Activated T-cell treated with anti-CD3 and anti-CD28 coated beads, Interleukin-2, amount 50 U/mL, for 1 hour (primary cell): ENCODE measurements around the gene STARD7.
"Not testable (repeated sequence)": the region's sequence is repeated elsewhere in the genome, so short reads cannot be mapped to it uniquely, and the experiment has no call there.

Source experiments
- DNase-seq: peaks from one replicate; pipeline ENCODE4 v3.0.0-alpha.2; 2020

The STARD7 gene

DNA sequence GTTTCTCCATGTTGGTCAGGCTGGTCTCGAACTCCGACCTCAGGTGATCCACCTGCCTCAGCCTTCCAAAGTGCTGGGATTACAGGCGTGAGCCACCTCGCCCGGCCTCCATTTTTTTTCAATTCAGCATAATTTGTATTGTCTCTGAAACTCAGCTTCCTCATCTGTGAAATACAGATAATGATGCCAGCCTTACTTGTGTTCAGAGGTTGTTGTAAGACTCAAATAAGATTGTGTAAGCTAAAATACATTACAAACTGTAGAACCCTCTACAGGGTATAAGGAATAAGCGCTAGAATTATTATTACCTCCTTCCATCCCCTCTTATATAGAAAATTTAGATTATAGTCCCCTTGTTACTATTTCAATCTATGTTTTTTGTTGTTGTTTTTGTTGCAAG, 24.8 kb upstream of the STARD7 start:
- no peak for DNase-seq

DNA sequence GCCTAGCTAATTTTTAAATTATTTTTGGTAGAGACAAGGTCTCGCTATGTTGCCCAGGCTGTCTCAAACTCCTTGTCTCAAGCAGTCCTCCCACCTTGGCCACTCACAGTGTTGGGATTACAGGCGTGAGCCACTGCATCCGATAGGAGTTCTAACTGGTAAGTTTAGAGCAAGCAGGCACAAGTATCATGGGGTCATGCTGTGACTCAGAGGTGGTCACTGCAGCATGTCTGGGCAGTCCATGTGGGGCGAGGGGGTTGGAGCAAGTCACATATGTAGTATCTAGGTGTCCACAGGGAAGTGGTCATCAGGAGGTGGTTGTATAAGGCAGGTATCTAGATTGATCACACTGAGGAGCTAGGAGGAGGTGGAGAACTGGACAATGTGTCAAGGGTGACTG, 22.7 kb upstream of the STARD7 start:
- no peak for DNase-seq

DNA sequence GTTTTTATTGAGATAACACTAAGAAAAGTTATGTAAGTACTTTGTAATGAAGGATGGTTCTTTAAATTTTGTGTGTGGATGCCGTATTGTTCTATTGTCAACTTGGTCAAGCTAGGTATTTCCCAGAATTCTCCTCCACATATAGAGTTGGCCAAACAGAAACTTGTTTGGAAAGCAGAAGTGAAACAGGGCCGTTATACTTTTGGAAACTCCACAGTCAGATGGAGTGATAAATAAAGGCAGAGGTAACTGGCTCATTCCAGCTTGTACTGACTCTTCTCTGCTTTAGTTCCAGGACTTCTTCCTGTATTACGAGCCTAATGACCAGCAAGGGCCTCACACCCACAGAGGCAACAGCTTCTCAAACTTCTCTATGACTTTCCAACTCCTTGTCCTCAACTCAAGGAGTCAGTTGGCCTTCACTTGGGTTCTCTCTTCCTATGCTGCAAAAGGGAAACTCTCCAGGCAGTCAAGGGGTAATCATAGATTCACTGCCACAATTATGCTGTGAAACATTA, 16.4 kb upstream of the STARD7 start:
- no peak for DNase-seq

DNA sequence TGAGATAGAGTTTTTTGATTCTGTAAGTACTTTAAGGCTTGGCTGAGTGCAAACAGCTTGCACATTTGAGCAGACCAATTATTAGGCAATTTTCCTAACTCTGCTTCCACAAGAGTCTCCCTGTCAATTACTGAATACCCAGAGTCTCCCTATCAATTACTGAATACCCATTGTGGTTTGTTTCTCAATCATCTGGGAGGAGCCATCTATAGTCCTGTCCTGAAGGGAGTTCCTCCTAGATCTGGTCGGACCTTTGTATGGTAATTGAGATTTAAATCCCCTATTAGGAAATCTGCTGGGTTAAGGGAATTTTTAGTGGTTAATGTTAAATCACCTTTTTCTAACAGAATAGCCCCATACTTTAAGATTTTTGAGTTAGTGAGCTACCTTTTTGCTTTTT, 12.5 kb upstream of the STARD7 start:
- not testable (repeated sequence) for DNase-seq

DNA sequence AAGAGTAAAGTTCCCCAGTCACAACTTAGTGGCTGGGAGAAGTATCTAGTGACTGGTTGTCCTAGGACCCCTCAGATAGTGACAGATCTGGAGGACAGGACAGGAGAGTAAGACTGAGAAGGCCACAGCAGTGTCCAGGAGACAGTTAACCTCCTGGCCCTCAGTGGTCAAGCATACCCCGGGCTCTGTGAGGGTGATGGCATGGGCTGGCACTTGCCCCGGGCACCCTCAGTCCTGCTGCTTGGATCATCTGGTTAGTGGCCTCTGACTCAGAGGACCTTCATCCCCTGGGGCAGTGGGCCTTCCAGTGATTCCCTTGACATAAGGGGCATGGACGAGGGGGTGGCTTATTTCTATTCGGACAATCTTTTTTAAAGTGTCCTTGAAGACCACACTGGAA, 11.3 kb upstream of the STARD7 start:
- not testable (repeated sequence) for DNase-seq

DNA sequence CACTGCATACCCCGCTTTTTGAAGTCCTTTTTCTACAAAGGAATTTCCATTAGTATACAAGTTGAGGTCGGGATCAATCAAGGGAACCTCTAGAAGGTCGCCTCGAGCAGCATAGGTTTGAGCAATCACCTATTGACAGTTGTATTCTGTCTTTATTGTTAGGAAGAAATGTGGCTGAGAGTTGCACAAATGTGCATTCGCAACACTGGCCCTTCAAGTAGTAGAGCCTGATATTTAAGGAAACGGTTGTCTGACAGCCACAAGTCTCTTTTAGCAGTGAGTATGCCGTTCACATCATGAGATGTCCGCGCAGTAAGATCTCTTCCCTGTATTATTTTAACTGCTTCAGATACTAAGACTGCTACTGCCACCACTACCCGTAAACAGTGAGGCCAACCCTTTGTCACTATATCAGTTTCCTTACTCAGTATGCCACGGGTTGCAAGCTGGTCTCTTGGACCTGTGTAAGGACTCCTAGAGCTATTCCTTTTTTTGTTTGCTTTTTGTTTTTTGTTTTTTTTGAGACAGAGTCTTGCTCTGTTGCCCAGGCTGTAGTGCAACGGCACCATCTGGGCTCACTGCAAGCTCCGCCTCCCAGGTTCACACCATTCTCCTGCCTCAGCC, 10.0 kb upstream of the STARD7 start:
- DNase-seq, result no peak

DNA sequence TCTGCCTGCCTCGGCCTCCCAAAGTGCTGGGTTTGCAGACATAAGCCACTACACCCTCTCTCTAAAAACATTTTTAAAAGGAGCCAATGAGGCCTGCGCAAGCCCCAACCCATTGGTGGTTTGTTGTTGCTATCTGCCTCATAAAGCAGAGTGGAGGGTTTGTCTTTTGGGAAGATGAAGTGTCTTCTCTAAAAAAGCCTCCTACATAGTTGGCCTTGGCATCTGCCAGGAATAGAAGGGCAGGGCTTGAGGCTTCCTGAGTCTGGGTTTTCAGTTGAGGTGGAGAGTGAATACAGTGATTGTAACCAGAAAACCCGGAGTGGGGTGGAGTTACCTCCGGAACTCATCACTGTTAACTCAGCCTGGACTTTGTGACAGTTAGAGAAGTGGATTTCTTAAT, 5.9 kb upstream of the STARD7 start:
- no peak for DNase-seq

DNA sequence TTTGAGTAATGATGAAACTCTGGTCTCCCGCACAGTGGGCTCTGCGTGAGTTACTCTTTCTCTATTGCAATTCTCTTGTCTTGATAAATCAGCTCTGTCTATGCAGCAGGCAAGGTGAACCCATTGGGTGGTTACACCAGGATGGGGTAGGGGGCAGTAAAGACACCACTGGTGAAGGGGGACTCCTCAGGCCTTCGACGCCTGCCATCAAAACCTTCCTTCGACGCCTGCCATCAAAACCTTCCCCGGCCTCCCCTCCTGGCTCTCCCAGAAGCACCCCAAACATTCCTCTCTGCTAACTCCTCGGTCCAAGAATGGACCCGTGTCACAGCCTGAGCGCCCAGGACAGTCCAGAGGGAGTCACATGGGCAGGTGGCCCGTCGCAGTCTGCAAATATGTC, 4.8 kb upstream of the STARD7 start:
- DNase-seq, result no peak

DNA sequence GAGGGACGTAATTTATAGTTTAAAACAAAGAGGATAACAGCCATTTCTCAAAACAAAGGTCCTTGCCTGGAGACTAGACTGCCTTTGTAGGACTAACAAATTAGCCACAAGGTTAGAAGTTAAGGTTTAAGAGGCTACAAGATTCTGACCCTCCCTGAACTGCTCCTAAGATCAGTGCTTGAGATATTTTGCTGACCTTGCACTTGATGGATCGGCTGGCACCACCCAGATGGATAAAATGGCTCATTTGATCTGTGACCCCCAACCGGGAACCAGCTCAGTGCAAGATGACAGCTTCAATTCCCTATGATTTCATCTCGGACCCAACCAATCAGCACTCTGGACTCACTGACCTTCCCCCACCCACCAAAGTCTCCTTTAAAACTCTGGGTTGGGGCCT, 3.7 kb upstream of the STARD7 start:
- DNase-seq, result no peak

DNA sequence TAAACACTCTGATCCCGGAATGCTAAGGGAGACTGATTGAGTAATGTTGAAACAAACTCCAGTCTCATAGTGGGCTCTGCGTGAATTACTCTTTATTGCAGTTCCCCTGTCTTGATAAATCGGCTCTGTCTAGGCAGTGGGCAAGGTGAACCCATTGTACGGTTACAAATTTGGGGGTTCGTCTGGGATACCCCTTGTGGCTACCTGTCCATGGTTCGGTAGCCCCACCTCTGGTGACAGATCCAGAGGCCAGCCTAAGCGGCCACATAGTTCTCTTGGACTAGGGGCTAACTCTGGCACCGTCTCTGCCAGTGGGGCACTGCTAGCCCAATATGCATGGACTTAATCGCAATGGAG, 1.1 kb upstream of the STARD7 start:
- no peak for DNase-seq

DNA sequence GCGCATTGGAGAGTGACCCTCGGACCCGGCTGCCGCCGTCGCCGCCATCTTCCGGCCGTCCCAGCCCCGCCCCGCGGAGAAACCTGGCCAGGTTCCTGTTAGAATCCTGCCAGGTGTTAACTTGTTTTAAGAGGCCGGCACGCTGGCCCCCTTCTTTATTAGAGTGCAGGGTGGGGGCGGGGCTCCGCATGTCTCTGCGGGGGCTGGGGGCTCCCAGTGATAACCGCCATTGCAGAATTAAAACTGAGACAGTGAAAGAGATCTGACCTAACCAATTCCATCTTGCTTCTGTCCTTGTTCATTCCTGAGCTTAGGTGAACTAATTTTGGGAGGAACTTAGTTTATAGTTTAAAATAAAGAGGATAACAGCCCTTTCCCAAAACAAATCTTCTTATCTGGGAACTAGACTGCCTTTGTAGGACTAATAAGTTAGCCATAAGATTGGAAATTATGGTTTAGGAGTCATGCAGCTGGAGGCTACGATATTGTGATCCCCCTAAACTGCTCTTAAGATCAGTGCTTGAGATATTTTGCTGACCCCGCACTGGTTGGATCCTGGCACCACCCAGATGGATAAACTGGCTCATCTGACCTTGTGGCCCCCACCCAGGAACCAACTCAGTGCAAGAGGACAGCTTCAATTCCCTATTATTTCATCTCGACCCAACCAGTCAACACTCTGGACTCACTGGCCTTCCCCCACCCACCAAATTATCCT, 543 bp upstream of the STARD7 start:
- DNase-seq, result no peak

DNA sequence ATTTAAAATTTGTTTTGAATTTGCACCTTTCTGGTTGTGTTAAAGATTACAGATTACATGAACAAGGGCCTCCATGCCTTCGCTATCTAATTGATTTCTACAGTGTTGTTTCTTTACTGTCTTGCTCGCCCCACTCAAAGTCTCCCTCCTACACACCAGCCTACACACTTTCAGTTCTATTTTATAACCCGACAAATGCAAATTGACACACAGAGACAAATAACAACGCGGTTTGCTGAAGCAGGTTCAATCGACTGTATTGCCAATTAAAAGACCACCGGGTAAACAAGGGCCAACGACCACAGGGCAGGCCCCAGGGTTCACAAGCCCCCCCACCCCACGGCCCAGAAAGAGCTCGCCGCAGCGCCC, 869 bp downstream of the STARD7 start:
- DNase-seq, result no peak

DNA sequence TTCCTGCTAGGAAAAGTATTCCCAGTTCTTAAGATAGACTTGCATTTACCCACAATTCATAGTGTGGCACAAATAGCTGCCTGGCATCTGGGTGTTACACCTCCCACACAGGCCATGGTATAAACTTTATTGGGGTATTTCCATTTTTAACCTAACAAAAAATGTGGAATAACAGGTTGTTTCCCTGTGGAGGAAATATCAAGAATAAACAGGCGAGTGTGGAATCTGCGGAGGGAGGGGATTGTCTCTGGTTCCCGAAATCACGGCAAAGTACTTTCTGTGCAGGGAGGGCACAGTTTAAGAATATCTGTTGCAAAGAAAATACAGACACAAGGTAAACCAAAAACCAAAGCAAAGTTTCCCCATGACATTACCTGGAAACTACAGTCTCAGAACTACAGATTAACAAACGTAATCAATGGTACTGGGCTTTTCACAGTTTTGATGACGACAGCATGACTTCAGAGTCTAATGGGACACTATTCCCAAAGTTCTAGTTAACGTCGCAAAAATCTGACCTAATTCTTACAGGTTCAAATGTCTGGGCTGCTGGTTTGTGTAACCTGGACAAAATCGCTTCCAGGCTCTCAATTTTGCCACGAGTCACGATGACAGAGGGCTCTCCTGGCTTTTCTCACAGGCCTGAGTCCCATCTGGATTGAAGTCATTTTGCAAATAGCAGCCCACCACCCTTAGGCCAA, 1.4 kb downstream of the STARD7 start:
- DNase-seq, result no peak

DNA sequence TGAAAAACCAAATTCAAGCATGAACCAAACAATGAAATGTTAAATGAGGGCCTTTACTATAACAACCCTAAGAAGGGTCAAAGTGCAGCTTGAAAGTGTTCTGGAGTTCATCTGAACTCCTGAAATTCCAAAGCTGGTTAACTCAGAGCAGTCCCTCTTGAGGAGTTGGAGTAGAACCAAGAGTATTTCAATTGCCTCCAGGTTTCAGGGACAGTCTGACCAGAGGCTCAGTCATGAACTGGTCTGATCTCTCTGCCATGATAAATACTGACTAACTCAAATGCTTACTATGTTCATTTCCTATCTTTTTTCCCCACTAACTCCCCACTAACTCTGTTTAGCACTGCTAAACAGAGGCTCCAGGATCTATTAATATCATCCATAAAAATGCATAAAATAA, 2.7 kb downstream of the STARD7 start:
- no peak for DNase-seq

DNA sequence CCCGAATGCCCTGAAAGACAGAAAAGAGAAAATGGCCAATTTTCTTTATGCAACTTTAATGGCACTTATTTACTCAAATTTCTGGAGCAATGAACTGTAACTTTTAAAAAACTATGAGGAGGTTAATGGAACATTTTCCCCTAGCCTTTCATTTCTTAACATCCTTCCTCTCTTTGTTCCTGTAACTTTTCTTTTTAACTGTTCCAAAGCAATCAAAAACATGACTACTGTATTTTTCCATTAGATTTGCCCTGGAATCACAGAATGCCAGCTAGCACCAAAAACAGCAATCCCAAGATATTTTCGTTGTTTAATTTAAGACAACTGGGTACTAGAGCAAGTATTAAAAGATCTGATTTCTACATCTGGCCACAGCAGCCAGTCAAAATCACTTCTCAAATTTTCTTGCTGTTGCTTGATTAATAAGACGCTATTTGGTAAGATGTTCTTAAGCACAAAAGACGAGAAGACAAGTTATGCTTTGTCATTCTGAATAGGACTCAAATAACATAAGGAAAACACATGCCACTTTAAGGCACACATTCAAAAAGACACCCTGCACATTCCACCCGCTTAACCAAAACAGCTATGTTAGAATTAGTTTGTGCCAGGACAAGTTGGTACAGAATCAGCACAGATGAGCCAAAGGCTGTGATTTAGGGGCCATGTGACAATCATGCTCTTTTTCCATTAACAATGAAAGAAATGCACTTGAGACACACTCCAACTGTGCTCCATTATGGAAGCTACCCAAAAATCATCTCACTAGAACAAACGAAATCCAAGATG, 3.6 kb downstream of the STARD7 start:
- no peak for DNase-seq

DNA sequence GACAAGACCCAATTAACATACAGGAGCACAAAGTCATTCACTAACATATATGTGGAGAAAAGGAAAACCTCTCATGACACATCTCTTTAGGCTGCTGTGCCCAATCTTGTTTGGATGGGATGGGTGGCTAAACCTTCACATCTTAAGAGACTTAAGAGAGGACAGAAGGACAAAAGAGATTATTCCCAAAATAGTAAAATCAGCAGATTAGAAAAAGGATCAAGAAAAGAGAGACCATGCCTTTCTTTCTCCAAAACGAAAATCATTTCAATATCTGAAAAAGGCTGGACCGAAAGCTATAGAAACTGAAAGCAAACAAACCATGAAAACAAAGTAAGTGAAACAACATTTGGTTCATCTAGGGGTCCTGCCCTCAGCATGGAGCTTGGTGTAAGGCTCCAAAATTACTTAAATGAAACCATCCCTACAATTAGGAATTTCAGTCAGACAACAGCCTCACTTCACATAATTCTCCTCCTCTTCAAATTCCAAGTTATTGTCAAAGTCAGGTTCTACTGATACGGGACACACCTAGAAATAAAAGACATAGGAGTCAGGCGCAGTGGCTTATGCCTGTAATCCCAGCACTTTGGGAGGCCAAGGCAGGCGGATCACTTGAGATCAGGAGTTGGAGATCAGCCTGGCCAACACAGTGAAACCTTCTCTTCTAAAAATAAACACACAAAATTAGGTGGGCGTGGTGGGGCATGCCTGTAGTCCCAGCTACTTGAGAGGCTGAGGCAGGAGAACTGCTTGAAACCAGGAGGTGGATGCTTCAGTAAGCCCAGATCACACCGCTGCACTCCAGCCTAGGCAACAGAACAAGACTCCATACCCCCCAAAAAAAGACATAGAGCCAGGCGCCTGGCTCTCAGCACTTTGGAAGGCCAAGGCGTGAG, 5.2 kb downstream of the STARD7 start:
- DNase-seq, result no peak

DNA sequence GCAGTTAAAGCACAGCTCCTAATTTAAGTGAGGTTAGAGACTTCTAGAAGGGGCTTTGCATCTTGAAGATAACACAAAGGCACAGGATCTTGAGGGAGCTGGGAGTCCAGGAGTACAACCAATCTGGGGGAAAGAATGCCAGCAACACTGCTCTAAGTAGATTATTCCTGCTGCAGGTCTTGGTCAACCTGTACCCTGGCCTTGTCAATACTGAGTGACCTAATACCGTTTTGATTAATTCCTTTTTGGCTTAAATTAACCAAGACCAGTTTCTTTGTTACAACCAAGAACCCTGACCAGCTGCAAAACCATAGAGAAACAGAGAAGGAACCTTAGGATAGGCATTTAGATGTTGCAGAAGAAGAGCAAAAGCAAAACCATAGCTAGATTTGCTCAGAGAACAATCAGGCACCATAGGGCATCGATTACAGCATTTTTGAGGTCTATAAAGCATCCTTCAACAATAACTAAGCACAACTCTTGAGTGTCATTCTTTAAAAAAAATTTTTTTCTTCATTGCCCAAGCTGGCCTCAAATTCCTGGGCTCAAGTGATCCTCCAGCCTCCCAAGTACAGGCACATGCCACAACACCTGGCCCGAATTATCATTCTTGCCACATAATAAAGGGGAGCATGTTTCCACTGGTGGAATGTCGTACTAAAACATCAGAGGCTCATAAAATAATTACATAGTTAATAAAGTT, 6.3 kb downstream of the STARD7 start:
- DNase-seq, result no peak

DNA sequence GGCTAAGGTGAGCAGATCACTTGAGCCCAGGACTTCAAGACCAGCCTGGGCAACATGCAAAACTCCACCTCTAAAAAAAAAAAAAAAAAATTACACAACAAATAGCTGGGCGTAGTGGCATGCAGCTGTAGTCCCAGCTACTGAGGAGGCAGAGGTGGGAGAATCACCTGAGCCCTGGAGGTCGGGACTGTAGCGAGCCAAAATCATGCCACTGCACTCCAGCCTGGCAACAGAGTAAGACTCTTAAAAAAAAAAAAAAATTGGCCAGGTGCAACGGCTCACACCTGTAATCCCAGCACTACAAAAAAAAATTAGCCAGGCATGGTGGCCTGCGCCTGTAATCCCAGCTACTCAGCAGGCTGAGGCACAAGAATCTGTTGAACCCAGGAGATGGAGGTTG, 7.3 kb downstream of the STARD7 start:
- no peak for DNase-seq

DNA sequence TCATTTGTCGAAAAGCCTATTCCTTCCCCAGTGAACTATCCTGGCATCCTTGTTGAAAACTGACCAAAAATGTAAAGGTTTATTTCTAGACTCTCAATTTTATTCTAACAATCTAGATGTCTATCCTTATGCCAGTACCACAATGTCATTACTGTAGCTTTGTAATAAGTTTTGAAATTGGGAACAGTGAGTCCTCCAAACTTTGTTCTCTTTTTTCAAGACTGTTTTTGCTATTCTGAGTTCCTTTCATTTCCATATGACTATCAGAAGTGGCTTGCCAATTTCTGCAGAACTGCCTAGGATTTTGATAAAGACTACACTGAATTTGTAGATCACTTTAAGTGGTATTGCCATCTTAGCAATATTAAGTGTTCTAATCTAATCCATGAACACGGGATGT, 9.7 kb downstream of the STARD7 start:
- no peak for DNase-seq

DNA sequence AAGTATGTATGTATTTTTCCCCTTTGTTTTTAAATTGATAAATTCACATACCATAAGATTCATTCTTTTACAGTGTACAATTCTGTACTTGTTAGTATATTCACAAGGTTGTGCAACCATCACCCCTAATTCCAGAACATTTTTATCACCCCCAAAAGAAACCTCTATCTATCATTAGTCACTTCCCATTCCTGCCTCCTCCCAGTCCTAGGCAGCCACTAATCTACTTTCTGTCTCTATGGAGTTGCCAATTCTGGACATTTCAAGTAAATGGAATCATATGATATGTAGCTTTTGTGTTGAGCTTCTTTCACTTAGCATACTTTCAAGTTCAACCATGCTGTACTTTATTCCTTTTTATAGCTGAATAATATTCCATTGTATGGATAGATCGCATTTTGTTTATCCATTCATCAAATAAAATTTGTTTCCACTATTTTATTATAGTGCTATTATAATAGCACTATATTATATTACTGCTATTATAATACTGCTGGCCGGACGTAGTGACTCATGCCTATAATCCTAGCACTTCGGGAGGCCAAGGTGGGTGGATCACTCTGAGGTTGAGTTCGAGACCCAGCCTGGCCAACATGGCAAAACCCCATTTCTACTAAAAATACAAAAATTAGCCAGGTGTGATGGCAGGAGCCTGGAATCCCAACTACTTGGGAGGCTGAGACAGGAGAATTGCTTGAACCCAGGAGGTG, 10.9 kb downstream of the STARD7 start:
- no peak for DNase-seq

DNA sequence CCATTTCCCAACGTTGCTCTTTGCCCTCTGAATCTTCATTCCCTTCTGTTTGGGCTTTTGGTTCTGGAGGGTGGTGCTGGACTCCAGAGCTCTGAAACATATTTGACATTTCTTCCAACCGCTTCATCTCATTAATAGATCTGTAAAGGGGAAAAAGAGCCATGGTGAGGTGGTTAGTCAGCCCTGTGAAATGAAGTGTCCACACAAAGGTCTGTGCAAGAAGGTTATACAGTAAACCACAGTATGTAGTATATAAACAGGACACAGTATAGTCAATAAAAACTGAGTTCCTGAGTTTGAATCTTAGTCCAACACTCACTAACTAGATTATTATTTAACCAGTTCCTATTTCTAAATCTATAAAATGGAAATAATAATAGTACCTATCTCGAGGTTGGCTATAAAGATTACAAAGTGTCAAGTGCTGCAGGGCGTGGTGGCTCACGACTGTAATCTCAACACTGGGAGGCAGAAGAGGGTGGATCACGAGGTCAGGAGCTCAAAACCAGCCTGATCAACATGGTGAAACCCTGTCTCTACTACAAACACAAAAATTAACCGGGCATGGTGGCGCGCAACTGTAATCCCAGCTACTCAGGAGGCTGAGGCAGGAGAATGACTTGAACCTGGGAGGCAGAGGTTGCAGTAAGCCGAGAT, 13.1 kb downstream of the STARD7 start:
- no peak for DNase-seq
